ENCODE results near the gene GAD1.

GAD1 gene

DNA sequence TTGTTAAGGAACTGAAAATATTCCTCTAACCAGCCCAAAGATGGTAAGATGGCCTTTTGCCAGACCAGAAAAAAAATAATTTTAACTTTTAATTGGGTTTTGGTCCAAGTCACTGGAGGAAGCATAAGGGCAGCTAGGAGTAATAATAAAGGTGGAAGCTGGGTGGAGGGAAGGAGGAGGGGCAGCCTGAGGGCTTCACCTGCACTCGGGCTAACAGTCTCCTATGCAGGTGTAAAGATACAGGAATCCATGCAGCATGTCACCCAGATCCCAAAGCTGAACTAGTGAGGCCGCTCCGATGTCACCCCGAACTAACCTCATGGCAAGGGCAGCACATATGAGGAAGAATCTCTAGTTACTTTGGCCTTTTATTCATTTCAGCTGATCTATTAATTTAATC is 75.2 kb downstream of the GAD1 start:
- no peak overlapping the region for H3K9ac ChIP-seq (ENCODE audit: insufficient read length, low read depth)
- H3K27me3 ChIP-seq (ENCODE audit: insufficient read depth, insufficient read length), result no peaks in the 10 kb centered on the region
- no peaks in the 10 kb centered on the region for H3K36me3 ChIP-seq (ENCODE audit: insufficient read depth, insufficient read length, low read length)
- TF ChIP-seq SUZ12 (IDR thresholded peaks at IDR 0.05; ENCODE audit: extremely low read depth, insufficient read depth, insufficient read length) (no peak), ZNF274 (IDR thresholded peaks at IDR 0.05; ENCODE audit: low read depth, low read length) (no peak), YY1 (IDR thresholded peaks at IDR 0.05; ENCODE audit: insufficient read depth, insufficient read length) (no peak)
- no peaks in the 10 kb centered on the region for H3K4me1 ChIP-seq (ENCODE audit: insufficient read depth, insufficient read length)
- H3K9me3 ChIP-seq (ENCODE audit: insufficient read depth, low read length), result no peaks in the 10 kb centered on the region
- no peak for DNase-seq (ENCODE audit: low read depth, low spot score)
- H3K4me3 ChIP-seq (ENCODE audit: insufficient read length, low read depth), result no peak overlapping the region

DNA sequence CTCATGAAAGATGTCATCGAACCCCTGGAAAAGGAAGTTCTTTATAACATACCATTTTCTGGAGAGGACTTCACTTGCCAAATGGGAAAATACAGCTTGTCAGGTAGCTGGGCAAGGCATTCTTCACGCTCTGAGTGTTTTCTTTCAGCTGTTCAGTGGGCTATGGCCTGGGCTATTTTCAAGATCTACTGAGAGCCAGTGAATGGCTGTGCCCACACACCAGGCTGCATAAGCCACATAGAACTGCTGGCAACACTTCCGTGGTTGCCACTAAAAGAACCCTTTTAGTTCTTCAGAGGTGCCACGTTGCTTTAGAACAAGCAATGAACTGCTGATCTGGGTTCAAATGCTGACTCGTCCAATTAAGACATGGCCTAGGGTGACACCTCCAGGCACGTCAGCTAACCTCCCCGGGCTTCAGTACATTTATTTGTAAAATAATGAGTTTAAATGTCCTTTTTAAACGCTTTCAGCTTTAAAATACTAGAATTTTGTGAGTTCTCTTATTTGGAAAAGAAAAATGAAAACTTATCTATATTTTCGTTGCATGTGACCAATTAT is 75.8 kb downstream of the GAD1 start:
- Histone ChIP-seq H3K9me3 (ENCODE audit: insufficient read depth, low read length) (no peaks in the 10 kb centered on the region), H3K9ac (ENCODE audit: insufficient read length, low read depth) (no peak overlapping the region), H3K4me3 (ENCODE audit: insufficient read length, low read depth) (no peak overlapping the region), H3K27me3 (ENCODE audit: insufficient read depth, insufficient read length) (no peaks in the 10 kb centered on the region), H3K4me1 (ENCODE audit: insufficient read depth, insufficient read length) (no peaks in the 10 kb centered on the region), H3K36me3 (ENCODE audit: insufficient read depth, insufficient read length, low read length) (no peaks in the 10 kb centered on the region)
- no peak for DNase-seq (ENCODE audit: low read depth, low spot score)
- no peak for TF ChIP-seq SUZ12 (IDR thresholded peaks at IDR 0.05; ENCODE audit: extremely low read depth, insufficient read depth, insufficient read length)
- no peak for TF ChIP-seq YY1 (IDR thresholded peaks at IDR 0.05; ENCODE audit: insufficient read depth, insufficient read length)
- no peak for TF ChIP-seq ZNF274 (IDR thresholded peaks at IDR 0.05; ENCODE audit: low read depth, low read length)

DNA sequence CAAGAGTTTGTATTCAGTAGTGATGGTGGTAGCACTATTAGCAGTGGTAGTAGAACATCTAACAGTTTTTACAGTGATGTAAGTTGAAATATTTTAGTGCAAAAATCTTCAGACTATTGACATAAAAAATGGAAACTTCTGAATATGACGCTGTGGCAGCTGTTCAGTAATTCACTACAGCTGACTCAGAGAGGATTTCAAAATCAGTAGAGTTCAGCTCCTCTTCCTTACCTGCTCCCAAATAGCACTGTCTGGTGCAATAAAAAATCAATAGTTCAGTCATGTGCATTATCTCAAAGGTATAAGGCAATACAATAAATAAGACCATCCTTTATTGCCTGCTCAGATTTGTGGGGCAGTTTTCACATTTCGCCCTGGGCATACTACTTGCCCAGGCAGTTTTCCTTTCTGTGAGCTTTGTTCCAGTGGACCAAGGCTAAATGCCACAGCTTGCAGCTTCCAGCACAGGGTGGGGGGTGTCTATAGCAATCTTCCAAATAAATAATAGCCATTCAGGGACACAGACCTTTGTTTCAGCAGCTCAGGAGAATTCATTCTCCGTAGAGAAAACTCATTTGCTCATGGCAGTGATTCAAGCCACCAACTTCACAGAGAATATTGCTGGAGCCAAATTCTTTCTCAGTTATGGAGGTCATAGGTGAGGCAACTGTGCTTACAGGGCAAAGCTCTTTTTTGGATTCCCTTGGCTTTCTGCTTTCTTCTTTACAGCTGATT is 78.5 kb downstream of the GAD1 start:
- no peak for TF ChIP-seq ZNF274 (IDR thresholded peaks at IDR 0.05; ENCODE audit: low read depth, low read length)
- TF ChIP-seq SUZ12 (IDR thresholded peaks at IDR 0.05; ENCODE audit: extremely low read depth, insufficient read depth, insufficient read length), result no peak
- TF ChIP-seq YY1 (IDR thresholded peaks at IDR 0.05; ENCODE audit: insufficient read depth, insufficient read length), result no peak
- Histone ChIP-seq H3K9me3 (ENCODE audit: insufficient read depth, low read length) (no peaks in the 10 kb centered on the region), H3K4me3 (ENCODE audit: insufficient read length, low read depth) (no peak overlapping the region)

DNA sequence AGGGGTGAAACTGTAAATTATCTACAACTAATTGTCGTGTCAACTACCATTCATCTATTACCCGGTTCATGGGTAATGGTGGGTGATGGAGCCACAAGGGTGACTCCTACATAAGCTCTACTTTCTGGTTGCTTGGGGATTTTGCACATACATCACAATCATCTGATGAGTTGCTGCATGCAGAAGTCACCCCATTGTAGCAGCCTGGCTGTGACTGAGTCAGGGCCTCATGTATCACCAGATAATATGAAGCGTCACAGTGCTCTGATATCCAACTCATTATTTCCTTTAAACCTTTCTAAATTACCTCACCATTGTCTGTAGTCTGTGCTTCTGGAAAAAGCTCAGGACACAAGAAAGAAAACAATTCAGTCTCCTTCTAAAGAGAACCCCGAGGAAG is 79.9 kb downstream of the GAD1 start:
- TF ChIP-seq YY1 (IDR thresholded peaks at IDR 0.05; ENCODE audit: insufficient read depth, insufficient read length) (no peak), ZNF274 (IDR thresholded peaks at IDR 0.05; ENCODE audit: low read depth, low read length) (no peak)
- no peak overlapping the region for H3K9ac ChIP-seq (ENCODE audit: insufficient read length, low read depth)

More for the DNA sequence above, 78.5 kb downstream of the GAD1 start:
- DNase-seq (ENCODE audit: low read depth, low spot score), result no peak
- Histone ChIP-seq H3K9ac (ENCODE audit: insufficient read length, low read depth) (no peak overlapping the region), H3K36me3 (ENCODE audit: insufficient read depth, insufficient read length, low read length) (no peaks in the 10 kb centered on the region), H3K27me3 (ENCODE audit: insufficient read depth, insufficient read length) (no peaks in the 10 kb centered on the region), H3K4me1 (ENCODE audit: insufficient read depth, insufficient read length) (no peaks in the 10 kb centered on the region)

DNA sequence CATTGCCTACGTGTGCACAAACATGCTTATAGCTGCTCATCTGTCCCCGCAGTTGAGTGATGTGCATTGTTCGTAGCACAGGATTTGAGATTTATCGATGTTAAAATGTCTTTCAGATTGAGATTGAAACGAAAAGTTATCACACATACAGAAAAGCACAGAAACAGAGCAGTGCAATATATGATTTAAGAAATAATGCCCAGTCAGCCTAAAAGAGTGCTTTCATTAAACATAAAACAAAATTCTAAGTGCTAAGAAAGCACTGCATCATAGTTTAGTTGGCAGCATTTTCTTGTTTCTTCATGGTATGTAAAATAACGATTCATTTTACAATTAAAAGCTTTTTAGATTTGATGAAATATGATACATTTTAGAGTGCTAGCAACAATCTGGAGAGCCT is 80.4 kb downstream of the GAD1 start:
- Histone ChIP-seq H3K27me3 (ENCODE audit: insufficient read depth, insufficient read length) (no peaks in the 10 kb centered on the region), H3K4me3 (ENCODE audit: insufficient read length, low read depth) (no peak overlapping the region), H3K9ac (ENCODE audit: insufficient read length, low read depth) (no peak overlapping the region), H3K36me3 (ENCODE audit: insufficient read depth, insufficient read length, low read length) (no peaks in the 10 kb centered on the region), H3K4me1 (ENCODE audit: insufficient read depth, insufficient read length) (no peaks in the 10 kb centered on the region), H3K9me3 (ENCODE audit: insufficient read depth, low read length) (no peaks in the 10 kb centered on the region)
- no peak for DNase-seq (ENCODE audit: low read depth, low spot score)
- no peak for TF ChIP-seq SUZ12 (IDR thresholded peaks at IDR 0.05; ENCODE audit: extremely low read depth, insufficient read depth, insufficient read length)
- no peak for TF ChIP-seq YY1 (IDR thresholded peaks at IDR 0.05; ENCODE audit: insufficient read depth, insufficient read length)

More for the DNA sequence above, 79.9 kb downstream of the GAD1 start:
- Histone ChIP-seq H3K27me3 (ENCODE audit: insufficient read depth, insufficient read length) (no peaks in the 10 kb centered on the region), H3K9me3 (ENCODE audit: insufficient read depth, low read length) (no peaks in the 10 kb centered on the region), H3K36me3 (ENCODE audit: insufficient read depth, insufficient read length, low read length) (no peaks in the 10 kb centered on the region), H3K4me3 (ENCODE audit: insufficient read length, low read depth) (no peak overlapping the region), H3K4me1 (ENCODE audit: insufficient read depth, insufficient read length) (no peaks in the 10 kb centered on the region)
- DNase-seq (ENCODE audit: low read depth, low spot score), result no peak

DNA sequence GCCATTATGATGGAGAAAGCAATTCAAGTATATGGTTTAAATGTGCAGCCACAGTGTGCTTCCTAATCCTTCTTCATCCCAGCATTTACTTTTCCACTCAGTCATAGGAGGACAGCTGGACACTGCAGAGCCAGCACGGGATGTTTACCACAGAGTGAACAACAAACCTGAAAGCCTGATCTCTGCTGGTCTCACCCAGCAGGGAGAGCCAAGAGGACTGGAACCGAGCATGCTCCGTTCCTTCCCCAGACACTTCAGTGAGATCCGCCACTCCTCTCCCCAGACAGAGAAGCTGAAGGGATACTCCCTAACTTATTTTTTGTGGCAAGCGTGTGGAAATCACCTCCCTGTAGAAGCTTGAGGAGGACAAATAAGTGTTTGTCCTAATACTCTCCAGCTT is 89.2 kb downstream of the GAD1 start:
- Histone ChIP-seq H3K27me3 (ENCODE audit: insufficient read depth, insufficient read length) (no peaks in the 10 kb centered on the region), H3K4me1 (ENCODE audit: insufficient read depth, insufficient read length) (no peaks in the 10 kb centered on the region)
- TF ChIP-seq YY1 (IDR thresholded peaks at IDR 0.05; ENCODE audit: insufficient read depth, insufficient read length) (no peak), SUZ12 (IDR thresholded peaks at IDR 0.05; ENCODE audit: extremely low read depth, insufficient read depth, insufficient read length) (no peak), ZNF274 (IDR thresholded peaks at IDR 0.05; ENCODE audit: low read depth, low read length) (no peak)

More for the DNA sequence above, 89.2 kb downstream of the GAD1 start:
- no peak overlapping the region for H3K9ac ChIP-seq (ENCODE audit: insufficient read length, low read depth)
- H3K9me3 ChIP-seq (ENCODE audit: insufficient read depth, low read length), result peaks cover 16% of the 10 kb centered on the region
- H3K36me3 ChIP-seq (ENCODE audit: insufficient read depth, insufficient read length, low read length), result no peaks in the 10 kb centered on the region
- no peak for DNase-seq (ENCODE audit: low read depth, low spot score)
- no peak overlapping the region for H3K4me3 ChIP-seq (ENCODE audit: insufficient read length, low read depth)

Data from NT2/D1 (cell line).